IMR-90 (cell line): ENCODE measurements around the gene PCDHB8. TPM values are rescaled to one million over a fixed set of nuclear protein-coding genes. Genes with fewer than 3 reads are reported as not detected.
"Not testable (repeated sequence)": the region's sequence is repeated elsewhere in the genome, so short reads cannot be mapped to it uniquely, and the experiment has no call there.

ENCODE experiments used
- ATAC-seq: fragments of 200-7000 bp; cut with Tn5 transposase; 2 replicates; pipeline ENCODE4 v1.9.1; 2020; ENCODE audit warnings: low read depth, mild to moderate bottlenecking, moderate library complexity
- BruUV-seq: library from RNA; stranded (reverse); fragments of 400-500 nt; replicated peaks from 2 replicates; lab custom pipeline; 2021; lab: Mats Ljungman, UMichigan
- CTCF ChIA-PET: fragments of 300-600 bp; formaldehyde crosslinking; extraction: SDS; loops from one replicate; lab custom pipeline; 2021; ENCODE audit warnings: antibody characterized with exemption; lab: Yijun Ruan, JAX
- POLR2A ChIA-PET: fragments of 300-600 bp; sonication (Branson Sonifier 250); formaldehyde crosslinking; loops from one replicate; lab custom pipeline; 2022; ENCODE audit warnings: antibody characterized with exemption; ENCODE audit not compliant: unreplicated experiment; lab: Charles Lee
- DNase-seq: peaks from one replicate; pipeline ENCODE4 v3.0.0; 2013
- H2AFZ ChIP-seq: replicated peaks from 2 replicates; pipeline ENCODE3; 2013; ENCODE audit warnings: low read length, mild to moderate bottlenecking; ENCODE audit not compliant: poor library complexity
- H2AK5ac ChIP-seq: 2 replicates; pipeline ENCODE4 v1.6.1; 2013; ENCODE audit warnings: low read depth, low read length, inconsistent platforms
- H2AK9ac ChIP-seq: replicated peaks from 2 replicates; pipeline ENCODE3; 2013; ENCODE audit warnings: mild to moderate bottlenecking, low read depth, low read length, moderate library complexity; ENCODE audit not compliant: poor library complexity
- H2BK120ac ChIP-seq: 2 replicates; pipeline ENCODE4 v1.6.1; 2013; ENCODE audit warnings: low read depth, low read length, inconsistent platforms
- H2BK15ac ChIP-seq: 3 replicates; pipeline ENCODE4 v1.6.1; 2013; ENCODE audit warnings: low read depth, low read length, inconsistent platforms
- H2BK20ac ChIP-seq: 2 replicates; pipeline ENCODE4 v1.6.1; 2013; ENCODE audit warnings: low read depth, mild to moderate bottlenecking, inconsistent platforms, low read length, moderate library complexity
- H2BK5ac ChIP-seq: 2 replicates; pipeline ENCODE4 v1.6.1; 2013; ENCODE audit warnings: mild to moderate bottlenecking, low read depth, low read length, inconsistent platforms; ENCODE audit not compliant: poor library complexity, severe bottlenecking
- H3K14ac ChIP-seq: replicated peaks from 2 replicates; pipeline ENCODE4 v1.6.1; 2013; ENCODE audit warnings: low read depth, low read length, inconsistent platforms
- H3K18ac ChIP-seq: 2 replicates; pipeline ENCODE4 v1.6.1; 2013; ENCODE audit warnings: low read depth, low read length, control low read depth
- H3K23ac ChIP-seq: 2 replicates; pipeline ENCODE4 v1.6.1; 2013; ENCODE audit warnings: low read depth, low read length, inconsistent platforms
- H3K27ac ChIP-seq: 2 replicates; pipeline ENCODE4 v1.5.1; 2013; ENCODE audit warnings: mild to moderate bottlenecking, control low read depth, low read length; ENCODE audit not compliant: insufficient read depth
- H3K27me3 ChIP-seq: 2 replicates; pipeline ENCODE4 v1.6.1; 2013; ENCODE audit warnings: low read length; ENCODE audit not compliant: control insufficient read depth, insufficient read depth
- H3K36me3 ChIP-seq: 2 replicates; pipeline ENCODE4 v1.6.1; 2013; ENCODE audit warnings: low read length, mixed read lengths; ENCODE audit not compliant: control insufficient read depth, insufficient read depth
- H3K4ac ChIP-seq: 2 replicates; pipeline ENCODE4 v1.6.1; 2013; ENCODE audit warnings: low read depth, low read length, inconsistent platforms
- H3K4me1 ChIP-seq: 2 replicates; pipeline ENCODE4 v1.6.1; 2013; ENCODE audit warnings: low read length, mixed read lengths; ENCODE audit not compliant: control insufficient read depth, insufficient read depth
- H3K4me2 ChIP-seq: 2 replicates; pipeline ENCODE4 v1.6.1; 2013; ENCODE audit warnings: low read depth, mild to moderate bottlenecking, control low read depth, low read length, moderate library complexity
- H3K4me3 ChIP-seq: 2 replicates; pipeline ENCODE4 v1.5.1; 2013; ENCODE audit warnings: low read depth, mild to moderate bottlenecking, control low read depth, low read length, moderate library complexity; ENCODE audit not compliant: insufficient read depth
- H3K56ac ChIP-seq: 2 replicates; pipeline ENCODE4 v1.6.1; 2013; ENCODE audit warnings: low read length, inconsistent platforms; ENCODE audit not compliant: insufficient read depth; ENCODE audit errors: extremely low read depth
- H3K79me1 ChIP-seq, 2 experiments: 2 replicates each; pipeline ENCODE4 v1.6.1; 2013; ENCODE audit warnings: low read length in 2 of 2, inconsistent platforms in 1 of 2, low read depth in 1 of 2
- H3K9ac ChIP-seq: 2 replicates; pipeline ENCODE4 v1.6.1; 2013; ENCODE audit warnings: low read depth, low read length, control low read depth
- H3K9me1 ChIP-seq: 2 replicates; pipeline ENCODE4 v1.6.1; 2013; ENCODE audit warnings: low read length, inconsistent platforms; ENCODE audit not compliant: insufficient read depth
- H3K9me3 ChIP-seq: 2 replicates; pipeline ENCODE4 v1.6.1; 2013; ENCODE audit warnings: low read length; ENCODE audit not compliant: control insufficient read depth, insufficient read depth
- H4K20me1 ChIP-seq: 2 replicates; pipeline ENCODE4 v1.6.1; 2013; ENCODE audit warnings: low read length, inconsistent platforms; ENCODE audit not compliant: insufficient read depth
- H4K5ac ChIP-seq: 2 replicates; pipeline ENCODE4 v1.6.1; 2013; ENCODE audit warnings: mild to moderate bottlenecking, low read depth, low read length, control low read depth
- H4K8ac ChIP-seq, 2 experiments: 2 replicates each; pipeline ENCODE4 v1.6.1; 2013; ENCODE audit warnings: low read depth in 2 of 2, low read length in 2 of 2, control low read depth in 1 of 2, inconsistent platforms in 1 of 2
- H4K91ac ChIP-seq: 2 replicates; pipeline ENCODE4 v1.6.1; 2013; ENCODE audit warnings: low read depth, low read length, inconsistent platforms; ENCODE audit not compliant: insufficient read depth
- WGBS, 2 experiments: methylation state at CpG; one replicate each; pipeline versions ENCODE4 v1.1.5 to v1.1.7; 2013; ENCODE audit warnings: missing lambda C conversion rate in 2 of 2; ENCODE audit not compliant: insufficient read length in 1 of 2; ENCODE audit errors: extremely low coverage in 2 of 2; 5-methylcytosine and 5-hydroxymethylcytosine counted together
- dilution Hi-C: fragments of 300-500 bp; cut with HindIII; formaldehyde crosslinking; loops from one replicate; pipeline ENCODE4 v1.14.3; 2018; ENCODE audit warnings: low sequenced_read_pairs; ENCODE audit not compliant: unreplicated experiment
- in situ Hi-C: fragments of 300-500 bp; cut with MboI; formaldehyde crosslinking; loops from 3 replicates; pipeline ENCODE4 v1.14.3; 2019; ENCODE audit warnings: low sequenced_read_pairs, inconsistent platforms, mixed read lengths
- intact Hi-C: fragments of 100-400 bp; cut with micrococcal nuclease; formaldehyde crosslinking; loops from 2 replicates; pipeline ENCODE4 v1.10.0; 2022
- polyA plus RNA-seq, 3 experiments: library from polyadenylated mRNA; depleted of rRNA; stranded (reverse); fragments of >200 nt; gene quantifications; 2 replicates each; pipeline ENCODE4 v1.2.3, GENCODE V29; 2012; ENCODE audit warnings: low replicate concordance in 1 of 3
- total RNA-seq: library from RNA; depleted of rRNA; stranded (reverse); fragments of >200 nt; gene quantifications from 2 replicates; pipeline ENCODE4 v1.2.3, GENCODE V29; 2012

PCDHB8 gene
- total and polyA plus RNA-seq, 2 of the 4 experiments (the other 2 are of a cell fraction) = 0.07 to 0.18 TPM

DNA sequence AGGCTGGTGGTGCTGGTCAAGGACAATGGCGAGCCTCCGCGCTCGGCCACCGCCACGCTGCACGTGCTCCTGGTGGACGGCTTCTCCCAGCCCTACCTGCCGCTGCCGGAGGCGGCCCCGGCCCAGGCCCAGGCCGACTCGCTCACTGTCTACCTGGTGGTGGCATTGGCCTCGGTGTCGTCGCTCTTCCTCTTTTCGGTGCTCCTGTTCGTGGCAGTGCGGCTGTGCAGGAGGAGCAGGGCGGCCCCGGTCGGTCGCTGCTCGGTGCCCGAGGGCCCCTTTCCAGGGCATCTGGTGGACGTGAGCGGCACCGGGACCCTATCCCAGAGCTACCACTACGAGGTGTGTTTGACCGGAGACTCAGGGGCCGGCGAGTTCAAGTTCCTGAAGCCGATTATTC is 40.2 kb upstream of the PCDHB8 start:
- H2BK20ac ChIP-seq, H3K9me1 ChIP-seq, BruUV-seq, H3K56ac ChIP-seq, H4K91ac ChIP-seq, H2BK120ac ChIP-seq, H3K27ac ChIP-seq, H2AK5ac ChIP-seq, POLR2A ChIA-PET, H2BK15ac ChIP-seq, H2AK9ac ChIP-seq, intact Hi-C loops, H3K23ac ChIP-seq, H3K18ac ChIP-seq, H3K79me1 ChIP-seq, H2AFZ ChIP-seq, H3K9ac ChIP-seq, CTCF ChIA-PET, H4K5ac ChIP-seq, dilution Hi-C loops, H3K9me3 ChIP-seq, H3K36me3 ChIP-seq, H3K4me2 ChIP-seq, H3K4me1 ChIP-seq, H2BK5ac ChIP-seq, H3K4me3 ChIP-seq, H3K14ac ChIP-seq, H4K20me1 ChIP-seq, in situ Hi-C loops, DNase-seq, ATAC-seq, H4K8ac ChIP-seq, H3K27me3 ChIP-seq, H3K4ac ChIP-seq: not testable (repeated sequence)
- 80% methylated on average over 1 of the region's 34 CpGs; no CpG with 5 or more reads in 1 of the 2 experiments for WGBS, 2 experiments
